ENCODE measurements around the gene STK11IP. TPM values are rescaled to one million over a fixed set of nuclear protein-coding genes. Genes with fewer than 3 reads are reported as not detected.

Gene STK11IP
- total and polyA plus RNA-seq, 9 of the 15 experiments (the other 6 are each of a cell fraction or from before 2014, with no cell fraction given), result 0.52 to 21.7 (median 5.6) TPM

- TF ChIP-seq ZNF644 (tag; IDR thresholded peaks at IDR 0.05; ENCODE audit: low read depth) (no peak), ZSCAN29 (IDR thresholded peaks at IDR 0.05) (no peak), FOXJ3 (CRISPR knock-in tag; IDR thresholded peaks at IDR 0.05) (no peak), EP300 (IDR thresholded peaks at IDR 0.05; ENCODE audit: low read length) (no peak), PCBP2 (IDR thresholded peaks at IDR 0.05; ENCODE audit: low read depth, low read length, poor library complexity, severe bottlenecking) (no peak), E2F6 (IDR thresholded peaks at IDR 0.05; ENCODE audit: borderline replicate concordance in 1 of 2, extremely low read depth in 1 of 2, insufficient read depth in 1 of 2, insufficient read length in 1 of 2, low read depth in 1 of 2, low read length in 1 of 2, poor library complexity in 1 of 2, severe bottlenecking in 1 of 2) (peak in 1 of 2 experiments; percentile 10), CBX1 (IDR thresholded peaks at IDR 0.05; ENCODE audit: low read depth) (no peak), ZNF174 (CRISPR knock-in tag; IDR thresholded peaks at IDR 0.05) (no peak), ZNF584 (CRISPR knock-in tag; IDR thresholded peaks at IDR 0.05; ENCODE audit: low read depth) (no peak), THRAP3 (IDR thresholded peaks at IDR 0.05; ENCODE audit: borderline replicate concordance) (no peak), FOXA1 (IDR thresholded peaks at IDR 0.05; ENCODE audit: borderline replicate concordance) (no peak), CEBPB (tag; IDR thresholded peaks at IDR 0.05) (no peak), IFI16 (CRISPR knock-in tag; IDR thresholded peaks at IDR 0.05) (no peak), ZNF3 (CRISPR knock-in tag; IDR thresholded peaks at IDR 0.05) (no peak), MYNN (IDR thresholded peaks at IDR 0.05) (no peak), MYNN (CRISPR knock-in tag; IDR thresholded peaks at IDR 0.05) (no peak), ZNF507 (tag; conservative IDR thresholded peaks at IDR 0.05) (no peak), TRIM25 (IDR thresholded peaks at IDR 0.05; ENCODE audit: borderline replicate concordance) (no peak), ZNF41 (CRISPR knock-in tag; conservative IDR thresholded peaks at IDR 0.05) (no peak), ERF (CRISPR knock-in tag; IDR thresholded peaks at IDR 0.05) (no peak), LEF1 (IDR thresholded peaks at IDR 0.05) (no peak), TAF1 (IDR thresholded peaks at IDR 0.05; ENCODE audit: control insufficient read depth, extremely low read depth, insufficient read depth, low read length, severe bottlenecking) (no peak), MCM5 (IDR thresholded peaks at IDR 0.05; ENCODE audit: low read depth) (no peak), SRSF1 (IDR thresholded peaks at IDR 0.05; ENCODE audit: low read depth, low read length) (no peak), NR0B1 (IDR thresholded peaks at IDR 0.05; ENCODE audit: partially characterized antibody) (no peak)
These were observed 26.7 kb upstream of the STK11IP start (continued) for GRCh38 chr2:219570924-219571310.

Data from K562 (cell line).